GM19452 (cell line): ENCODE measurements around the gene NUP50.

Source experiments
- ATAC-seq: cut with Tn5 transposase; IDR thresholded peaks from one replicate; pipeline ENCODE4 v1.9.1; 2021; ENCODE audit not compliant: unreplicated experiment

NUP50 gene, protein sequence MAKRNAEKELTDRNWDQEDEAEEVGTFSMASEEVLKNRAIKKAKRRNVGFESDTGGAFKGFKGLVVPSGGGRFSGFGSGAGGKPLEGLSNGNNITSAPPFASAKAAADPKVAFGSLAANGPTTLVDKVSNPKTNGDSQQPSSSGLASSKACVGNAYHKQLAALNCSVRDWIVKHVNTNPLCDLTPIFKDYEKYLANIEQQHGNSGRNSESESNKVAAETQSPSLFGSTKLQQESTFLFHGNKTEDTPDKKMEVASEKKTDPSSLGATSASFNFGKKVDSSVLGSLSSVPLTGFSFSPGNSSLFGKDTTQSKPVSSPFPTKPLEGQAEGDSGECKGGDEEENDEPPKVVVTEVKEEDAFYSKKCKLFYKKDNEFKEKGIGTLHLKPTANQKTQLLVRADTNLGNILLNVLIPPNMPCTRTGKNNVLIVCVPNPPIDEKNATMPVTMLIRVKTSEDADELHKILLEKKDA

DNA sequence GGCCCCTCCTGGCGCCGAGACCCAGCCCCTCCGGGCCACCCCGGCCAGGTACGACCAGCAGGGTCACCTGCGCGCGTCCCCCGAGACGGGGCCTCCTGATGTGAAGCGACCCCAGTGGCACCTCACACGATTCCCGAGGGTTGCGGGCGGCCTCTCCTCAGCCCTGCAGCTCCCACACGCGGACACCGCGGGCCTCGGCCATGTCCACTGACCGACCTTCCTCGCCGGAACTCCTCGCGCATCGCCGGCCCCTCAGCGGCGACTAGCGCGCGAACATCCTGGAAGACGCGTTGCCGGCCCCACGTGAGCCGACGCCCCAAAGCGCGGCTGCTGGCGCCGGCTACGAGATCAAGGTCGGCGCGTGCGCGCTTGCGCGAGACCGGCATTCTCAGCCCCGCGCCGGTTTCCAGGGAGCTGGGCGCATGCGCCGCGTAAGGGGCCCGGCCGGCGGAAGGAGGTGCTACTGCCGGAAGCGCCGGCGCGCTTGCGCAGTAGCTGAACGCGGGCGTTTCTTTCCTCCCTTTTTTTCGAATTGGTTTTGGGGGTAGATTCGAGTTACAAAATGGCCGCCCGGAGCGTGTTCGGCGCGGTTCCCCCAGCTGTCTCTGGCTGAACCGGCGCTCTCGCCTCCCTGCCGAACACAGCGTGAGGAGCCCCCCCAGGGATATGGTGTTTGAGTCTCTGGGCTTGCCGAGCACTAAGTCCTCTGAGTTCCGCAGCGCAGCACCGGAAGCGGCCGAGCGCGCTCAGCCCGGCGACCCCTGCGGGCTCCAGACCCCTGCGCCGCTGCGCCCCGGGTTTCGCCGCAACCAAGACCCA lies at the start of gene NUP50:
Gene NUP50, plus strand, starts transcription at position 475 of the 819 bp plus-strand sequence. CDS start 4,253 bp downstream, outside the sequence.
- peak; percentile 80 for ATAC-seq

DNA sequence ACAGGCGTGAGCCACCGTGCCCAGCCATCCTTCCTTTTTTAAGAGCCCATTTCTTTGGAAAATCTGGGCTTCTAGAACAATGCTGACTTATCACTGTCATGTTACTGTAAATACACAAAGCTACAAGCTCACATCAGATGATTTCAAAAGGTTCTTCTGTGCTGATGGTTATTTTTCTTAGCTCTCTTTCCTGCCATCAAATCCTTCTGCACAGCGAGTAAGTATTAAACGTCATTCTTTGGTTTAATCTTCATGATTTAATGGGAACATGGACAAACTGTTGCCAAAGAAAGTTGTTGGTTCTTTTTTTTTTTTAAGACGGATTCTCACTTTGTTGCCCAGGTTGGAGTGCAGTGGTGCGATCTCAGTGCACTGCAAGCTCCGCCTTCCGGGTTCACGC lies 43.3 kb upstream of the NUP50 start:
- no peak for ATAC-seq

DNA sequence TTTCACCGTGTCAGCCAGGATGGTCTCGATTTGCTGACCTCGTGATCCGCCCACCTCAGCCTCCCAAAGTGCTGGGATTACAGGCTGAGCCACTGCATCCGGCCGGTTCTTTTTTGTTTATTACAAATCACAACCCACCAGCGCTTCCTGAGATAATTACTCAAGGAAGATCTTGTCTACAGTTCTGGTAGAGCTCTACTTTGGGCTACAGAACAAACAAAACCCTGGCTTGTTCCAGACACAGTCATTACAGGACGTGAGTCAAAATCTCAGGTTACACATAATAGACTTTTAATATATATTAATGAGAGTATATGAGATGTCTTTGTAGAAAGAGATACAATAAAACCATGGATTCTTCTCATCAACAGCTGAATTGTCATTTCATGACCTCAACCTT lies 42.8 kb upstream of the NUP50 start:
- ATAC-seq: no peak

DNA sequence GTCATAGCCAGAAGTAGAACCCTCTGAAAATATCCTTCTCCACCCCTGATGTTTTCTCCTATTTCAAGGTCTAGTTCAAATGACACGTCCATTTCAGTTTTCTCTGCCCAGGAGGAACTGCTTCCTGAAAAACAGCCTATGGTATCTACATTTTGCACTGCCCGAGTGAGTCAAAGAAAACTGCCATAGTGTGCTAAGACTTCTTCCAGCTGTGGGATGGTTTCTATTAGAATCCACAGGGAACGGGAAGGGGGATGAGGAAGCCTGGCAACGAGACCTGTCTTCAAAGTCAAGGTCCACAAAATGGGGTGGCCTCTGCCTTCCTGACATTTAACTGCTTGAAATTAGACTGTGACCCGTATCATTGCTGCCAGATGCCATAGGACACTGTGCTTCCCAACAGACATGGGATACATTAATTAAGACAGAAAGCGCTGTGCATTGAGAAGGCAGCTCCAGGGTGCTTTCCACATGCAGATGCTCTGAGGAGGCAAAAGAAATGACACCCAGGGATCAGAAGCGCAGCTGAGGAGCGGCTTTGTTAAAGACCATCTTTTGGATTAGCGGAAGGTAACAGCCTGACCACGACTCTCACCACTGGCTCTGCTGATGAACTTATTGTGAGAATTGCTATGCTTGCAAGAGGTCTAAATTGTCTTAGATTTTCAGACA lies 39.4 kb upstream of the NUP50 start:
- no peak for ATAC-seq

DNA sequence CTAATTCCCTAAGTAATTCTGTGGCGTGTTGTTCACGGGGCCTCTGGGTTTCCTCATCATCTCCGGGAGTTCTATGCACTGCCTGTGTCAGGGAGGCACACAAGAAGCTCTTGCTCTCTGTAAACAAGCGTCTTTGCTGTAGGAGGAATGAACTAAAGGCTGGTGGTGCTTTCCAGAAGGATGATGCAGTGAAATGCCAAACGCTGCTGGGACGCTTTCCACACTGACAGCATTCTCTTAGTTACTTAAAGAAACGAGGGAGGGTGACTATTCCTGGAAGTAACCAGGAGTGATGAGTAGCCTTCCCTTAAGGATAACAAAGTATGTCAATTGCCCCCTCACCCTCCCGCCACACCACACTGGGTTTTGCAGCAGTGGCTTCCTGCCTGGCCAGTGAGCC lies 38.5 kb upstream of the NUP50 start:
- no peak for ATAC-seq

DNA sequence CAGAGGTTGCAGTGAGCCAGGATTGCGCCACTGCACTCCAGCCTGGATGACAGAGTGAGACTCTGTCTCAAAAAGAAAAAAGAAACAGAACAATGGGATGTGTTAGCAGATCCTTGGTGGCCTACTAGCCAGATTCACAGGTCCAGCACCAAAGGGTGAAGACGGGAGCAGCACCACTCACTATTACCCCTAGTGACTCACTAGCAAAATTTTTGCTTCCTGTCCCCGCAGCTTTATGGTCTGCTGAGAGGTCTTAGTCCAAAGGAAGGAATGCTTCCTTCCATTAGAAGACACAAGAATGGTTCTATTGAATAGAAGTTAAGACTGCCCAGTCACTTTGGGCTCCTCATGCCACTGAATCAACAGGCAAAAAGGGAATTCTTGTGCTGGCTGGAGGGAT lies 35.9 kb upstream of the NUP50 start:
- no peak for ATAC-seq

DNA sequence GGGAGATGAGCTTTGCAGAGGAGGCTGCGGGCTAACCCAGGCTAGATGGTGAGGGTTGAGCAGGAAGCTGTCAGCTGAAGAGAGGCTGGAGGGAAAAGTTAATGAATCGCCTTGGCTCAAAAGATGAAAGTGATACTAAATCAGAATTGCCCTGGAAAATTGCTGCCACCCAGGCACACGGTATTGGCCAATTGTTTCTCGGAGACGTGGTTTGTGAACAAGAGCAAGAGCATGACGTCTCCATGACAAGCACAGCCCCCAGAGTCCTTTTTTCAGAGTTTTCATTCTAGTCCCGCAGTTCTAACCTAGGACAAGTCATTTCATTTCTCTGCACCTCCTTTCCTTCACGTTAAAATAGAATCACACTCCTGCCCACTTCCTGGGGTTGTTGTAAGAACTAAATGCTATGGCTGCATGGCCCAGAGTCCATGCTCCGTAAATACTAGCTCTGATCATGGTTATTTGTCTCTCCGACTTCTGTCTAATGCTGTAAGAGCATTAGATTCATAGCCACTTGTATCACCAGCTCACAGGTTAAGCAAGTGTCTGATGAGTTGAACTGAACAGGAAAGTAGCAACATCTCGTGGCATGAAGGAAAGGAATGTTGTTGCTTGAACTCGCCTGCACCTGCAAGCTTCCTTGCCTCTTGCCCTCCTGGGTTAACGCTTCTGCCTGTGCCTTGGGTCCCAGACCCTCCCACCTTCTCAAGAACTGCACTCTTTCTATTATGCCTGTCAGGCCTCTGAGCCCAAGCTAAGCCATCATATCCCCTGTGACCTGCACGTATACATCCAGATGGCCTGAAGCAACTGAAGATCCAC lies 33.8 kb upstream of the NUP50 start:
- no peak for ATAC-seq

DNA sequence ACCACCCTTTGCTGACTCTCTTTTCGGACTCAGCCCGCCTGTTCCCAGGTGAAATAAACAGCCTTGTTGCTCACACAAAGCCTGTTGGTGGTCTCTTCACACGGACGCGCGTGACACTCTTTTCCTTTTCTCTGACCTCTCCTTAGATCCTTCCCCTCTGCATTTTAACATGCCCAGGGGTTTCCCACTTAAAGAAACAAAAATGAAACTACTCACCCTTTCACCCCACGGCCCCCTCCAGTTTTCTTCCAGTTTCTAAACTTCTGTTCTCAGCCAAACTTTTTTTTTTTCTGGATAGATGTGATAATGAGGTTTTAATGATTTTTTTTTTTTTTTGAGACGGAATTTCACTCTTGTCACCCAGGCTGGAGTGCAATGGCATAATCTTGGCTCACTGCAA lies 32.8 kb upstream of the NUP50 start:
- ATAC-seq: no peak

DNA sequence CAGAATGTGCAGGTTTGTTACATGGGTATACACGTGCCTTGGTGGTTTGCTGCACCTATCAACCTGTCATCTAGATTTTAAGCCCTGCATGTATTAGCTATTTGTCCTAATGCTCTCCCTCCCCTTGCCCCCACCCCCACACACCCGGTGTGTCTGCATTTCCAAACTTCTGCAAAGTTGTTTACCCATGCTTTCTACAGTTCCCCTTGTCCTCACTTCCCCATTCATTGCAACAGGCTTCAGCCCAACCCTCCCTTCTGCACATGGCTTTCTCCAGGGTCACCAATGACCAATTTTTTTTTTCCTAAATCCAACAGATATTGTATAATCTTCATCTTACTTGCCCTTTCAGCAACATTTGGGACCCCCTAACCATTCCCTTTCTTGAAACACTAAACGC lies 32.0 kb upstream of the NUP50 start:
- ATAC-seq: no peak

DNA sequence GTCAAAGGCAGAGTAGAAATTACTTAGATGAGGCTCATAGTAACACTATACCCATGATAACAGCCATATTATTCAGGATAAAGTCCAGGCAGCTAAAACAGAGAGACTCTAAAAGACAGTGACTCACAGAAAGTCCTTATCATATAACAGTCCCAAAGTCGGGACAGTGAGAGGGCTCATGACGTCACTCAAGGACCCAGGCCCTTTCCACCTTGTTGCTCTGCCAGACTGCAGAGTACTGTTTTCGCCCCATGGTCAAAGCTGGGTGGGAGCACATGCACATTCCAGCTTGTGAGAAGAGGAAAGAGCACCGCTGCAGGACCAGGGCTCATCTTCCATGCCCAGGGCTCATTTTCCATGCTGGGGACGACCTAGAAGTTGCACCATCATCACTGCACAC lies 29.4 kb upstream of the NUP50 start:
- ATAC-seq: no peak

DNA sequence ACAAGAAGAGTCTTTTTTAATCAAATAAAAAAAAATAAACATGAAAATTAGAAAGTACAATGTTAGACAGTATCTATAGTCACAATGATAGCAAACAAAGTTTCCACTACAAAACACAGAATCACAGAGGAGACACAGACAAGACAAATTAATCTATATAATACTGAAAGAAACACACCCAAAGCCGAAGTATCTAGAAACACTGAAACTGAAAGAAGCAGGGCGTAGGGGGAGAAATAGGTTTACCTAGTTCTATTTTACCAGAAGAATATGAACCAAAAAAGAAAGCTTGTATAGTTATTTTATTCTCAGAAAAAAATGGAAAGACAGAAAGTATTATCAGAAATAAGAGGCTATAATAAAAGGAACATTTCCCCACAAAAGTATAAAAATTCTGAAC lies 27.1 kb upstream of the NUP50 start:
- no peak for ATAC-seq

DNA sequence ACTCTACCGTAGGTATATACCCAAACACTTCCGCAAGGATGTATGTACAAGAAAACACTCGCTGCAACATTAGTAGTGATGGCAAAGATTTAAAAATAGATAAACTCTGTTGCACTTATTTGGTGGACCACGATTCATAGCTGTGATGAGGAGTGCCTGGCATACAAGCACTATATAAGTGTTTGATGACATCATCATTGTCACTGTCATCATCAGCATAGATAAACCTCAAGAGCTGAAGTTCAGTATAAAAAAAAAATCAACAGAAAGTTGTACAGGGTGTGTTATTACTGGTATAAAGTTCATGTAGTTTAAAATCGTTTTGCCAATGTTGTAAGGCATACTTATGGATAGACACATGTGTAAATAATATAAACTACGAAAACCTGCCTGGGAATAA lies 24.0 kb upstream of the NUP50 start:
- ATAC-seq: no peak

DNA sequence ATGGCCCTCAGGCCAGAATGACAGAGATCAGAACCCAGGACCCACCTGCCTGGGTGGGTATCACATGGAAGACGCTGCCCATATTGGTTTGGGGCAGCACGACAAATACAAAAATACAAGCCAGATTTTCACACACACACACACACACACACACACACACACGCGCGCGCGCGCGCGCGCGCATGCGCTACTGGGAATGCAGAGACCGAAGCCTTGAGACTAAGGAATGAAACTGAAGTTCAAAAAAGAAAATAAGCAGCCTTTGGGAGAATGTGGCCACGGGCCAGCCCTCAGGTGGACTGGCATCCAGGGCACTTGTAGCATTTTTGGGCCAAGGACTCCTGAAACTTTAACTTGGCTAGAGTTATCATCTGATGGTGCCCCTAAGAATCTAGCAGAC lies 21.3 kb upstream of the NUP50 start:
- no peak for ATAC-seq

DNA sequence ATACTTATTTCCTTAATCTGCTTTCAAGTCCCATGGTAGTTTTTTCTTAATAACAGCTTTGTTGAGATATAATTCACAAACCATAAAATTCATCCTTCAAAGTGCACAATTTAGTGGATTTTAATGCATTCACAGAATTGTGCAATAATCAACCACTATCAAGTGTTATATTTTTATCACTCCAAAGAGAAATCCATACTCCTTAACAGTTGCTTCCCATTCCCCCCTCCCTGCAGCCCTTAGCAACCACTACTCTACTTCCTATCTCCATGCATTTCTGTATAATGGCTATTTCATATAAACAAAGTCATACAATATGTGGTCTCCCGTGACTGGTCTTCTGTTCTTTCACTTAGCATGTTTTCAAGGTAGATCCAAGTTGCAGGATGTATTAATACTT lies 18.8 kb upstream of the NUP50 start:
- no peak for ATAC-seq

DNA sequence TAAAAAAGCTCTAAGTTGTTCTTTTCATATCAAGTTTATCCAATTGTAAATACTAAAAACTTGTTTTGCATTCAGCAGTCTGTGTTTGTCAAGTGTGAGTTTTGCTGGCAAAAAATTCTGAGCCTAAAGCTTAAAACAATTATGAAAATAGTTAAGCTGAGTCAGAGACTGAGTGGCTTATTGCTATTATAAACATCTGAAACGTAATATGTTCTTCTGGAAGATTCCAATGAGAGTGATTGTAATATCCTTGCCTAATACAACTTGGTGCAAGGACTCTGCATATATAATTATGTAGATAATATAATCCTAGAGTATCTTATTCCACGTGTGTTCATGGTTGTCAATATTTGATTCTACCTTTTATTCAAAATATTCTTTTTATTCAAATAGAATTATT lies 14.1 kb upstream of the NUP50 start:
- no peak for ATAC-seq

DNA sequence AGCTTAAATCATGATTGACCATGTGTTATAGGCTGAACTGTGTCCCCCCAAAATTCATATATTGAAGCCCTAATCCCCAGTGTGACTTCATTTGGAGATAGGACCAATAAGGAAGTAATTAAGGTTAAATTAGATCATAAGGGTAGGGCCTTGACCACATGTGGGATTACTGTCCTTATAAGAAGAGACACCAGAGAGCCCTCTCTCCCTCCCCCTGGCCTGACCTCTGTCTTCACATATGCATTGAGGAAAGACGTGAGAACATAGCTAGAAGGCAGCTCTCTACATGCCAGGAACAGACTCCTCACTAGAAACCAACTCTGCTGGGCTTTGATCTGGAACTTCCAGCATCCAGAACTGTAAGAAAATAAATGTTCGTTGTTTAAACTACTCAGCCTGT lies 13.6 kb upstream of the NUP50 start:
- no peak for ATAC-seq

DNA sequence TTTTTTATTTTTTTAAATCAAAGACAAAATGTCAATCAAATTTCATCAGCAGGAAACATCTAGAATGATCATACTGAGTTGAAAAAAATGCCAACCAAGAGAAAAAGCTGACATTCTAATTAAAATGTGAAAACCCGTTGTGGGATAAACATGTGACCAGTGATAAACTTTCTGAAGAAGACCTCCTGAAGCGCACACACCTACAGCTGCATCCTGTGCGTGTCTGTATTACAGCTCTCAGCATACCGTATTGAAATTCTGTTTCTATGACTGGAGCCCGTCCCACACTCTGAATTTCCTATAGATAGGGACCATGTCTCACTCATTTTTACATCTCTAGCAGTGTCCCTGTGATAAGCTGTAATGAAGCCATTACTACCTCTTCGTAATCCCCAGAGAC lies 12.2 kb upstream of the NUP50 start:
- ATAC-seq: no peak

DNA sequence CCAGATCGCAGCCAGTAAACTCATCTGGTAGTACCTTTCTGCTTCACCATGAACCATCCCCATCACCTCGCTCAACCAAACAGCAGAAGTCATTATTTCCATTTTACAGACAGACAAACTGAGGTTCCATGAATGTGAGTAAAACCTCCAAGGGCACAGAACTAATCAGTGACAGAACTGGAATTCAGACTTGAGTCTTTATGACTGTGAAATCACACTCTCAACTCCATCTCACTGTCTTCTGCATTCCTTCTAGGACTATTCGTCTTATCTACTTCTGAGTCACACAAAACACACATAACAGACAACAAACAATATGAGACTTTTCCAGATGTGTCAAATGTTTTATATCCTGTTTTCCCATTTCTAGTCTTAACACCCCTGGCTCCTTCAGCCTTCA lies 9.3 kb upstream of the NUP50 start:
- ATAC-seq: no peak

DNA sequence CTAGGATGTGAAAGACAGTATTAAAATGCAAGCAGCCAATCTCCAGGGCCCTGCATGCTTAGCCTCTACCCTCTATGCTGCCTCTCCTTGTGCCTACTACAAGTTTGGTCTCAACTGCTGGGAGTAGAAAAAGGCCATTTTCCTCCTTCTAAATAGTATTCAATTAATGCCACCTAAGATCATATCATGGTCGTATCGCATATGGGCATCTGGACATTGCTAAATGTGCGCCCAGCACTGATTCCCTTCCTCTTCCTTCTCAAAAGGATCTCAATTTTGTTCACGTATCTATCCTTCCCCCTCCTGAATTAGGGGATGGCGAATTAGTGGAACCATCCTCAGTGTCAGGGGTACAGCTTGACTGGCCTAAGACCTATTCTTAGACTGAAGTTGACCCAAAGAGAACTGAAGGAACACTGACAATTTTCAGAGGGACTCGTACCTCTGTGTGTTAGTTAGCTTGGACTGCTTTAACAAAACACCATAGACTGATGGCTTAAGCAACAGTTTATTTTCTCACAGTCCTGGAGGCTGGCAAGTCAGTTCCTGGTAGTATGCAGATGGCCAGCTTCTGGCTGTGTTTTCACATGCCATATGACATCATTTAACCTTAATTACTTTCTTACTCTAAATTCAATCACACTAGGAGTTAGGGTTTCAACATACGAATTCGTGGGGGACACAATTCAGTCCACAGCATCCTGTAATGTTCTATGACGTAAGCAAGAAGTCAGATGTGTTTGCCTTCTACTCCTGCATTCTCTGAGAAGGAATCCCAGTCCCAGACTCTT lies 8.5 kb upstream of the NUP50 start:
- no peak for ATAC-seq

DNA sequence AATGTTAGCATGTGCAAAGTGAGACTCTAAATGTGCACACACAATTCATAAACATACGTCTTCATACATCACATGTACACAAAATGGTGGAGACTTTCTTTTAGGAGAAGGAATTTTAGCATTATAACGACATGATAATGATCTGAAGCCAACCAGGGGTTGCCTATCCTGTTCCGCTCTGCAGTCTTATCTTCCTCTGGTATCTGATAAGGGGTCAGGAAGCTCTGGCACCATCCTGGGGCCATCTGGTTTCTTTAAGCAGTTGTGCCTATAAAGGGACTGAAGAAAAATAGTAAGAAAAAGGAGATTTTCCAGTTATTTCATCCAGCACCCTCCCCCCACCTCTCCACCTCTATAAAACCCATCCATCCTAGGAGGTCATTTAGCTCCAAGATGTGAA lies 5.8 kb upstream of the NUP50 start:
- ATAC-seq: no peak
